ENCODE results near the gene POLR2C.
"Not testable (repeated sequence)": the region's sequence is repeated elsewhere in the genome, so short reads cannot be mapped to it uniquely, and the experiment has no call there.

The POLR2C gene

DNA sequence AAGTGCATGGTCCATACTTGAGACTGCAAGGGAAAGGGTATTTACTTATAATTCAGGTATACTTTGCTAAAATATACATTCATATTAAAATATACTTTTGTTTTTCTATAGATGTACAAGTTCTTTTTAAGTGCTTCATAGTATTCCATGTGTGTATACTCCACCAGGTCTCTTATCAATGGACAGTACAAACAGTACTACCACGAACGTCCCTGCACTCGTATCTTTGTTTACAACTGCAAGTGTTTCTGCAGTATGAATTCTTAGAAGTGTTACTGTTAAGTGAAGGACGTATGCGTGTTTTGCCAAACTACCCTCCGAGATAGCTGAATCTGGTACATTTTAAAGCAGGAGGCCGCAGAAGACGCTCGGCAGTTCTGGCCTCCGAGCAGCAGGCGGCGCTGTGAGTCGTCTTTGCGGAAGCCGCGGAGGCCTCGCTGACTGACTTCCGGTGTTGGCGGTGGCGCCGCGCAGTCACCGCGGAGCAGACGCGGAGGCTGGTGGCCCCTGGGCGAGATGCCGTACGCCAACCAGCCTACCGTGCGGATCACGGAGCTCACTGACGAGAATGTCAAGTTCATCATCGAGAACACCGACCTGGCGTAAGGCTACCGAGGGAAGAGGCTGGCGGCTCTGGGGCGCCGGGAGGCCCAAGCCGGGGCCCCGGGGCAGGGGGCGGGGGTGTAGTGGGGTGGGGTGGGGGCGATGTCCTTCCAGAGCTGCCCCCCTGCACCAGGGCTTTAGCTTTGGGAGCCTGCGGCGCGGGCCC is at the start of gene POLR2C:
POLR2C (plus strand) TSS at position 471 of the 769 bp plus-strand sequence; CDS start at position 517, 46 bp downstream.
- FAIRE-seq: peak; percentile 54

- no peak for FAIRE-seq
Observed at GRCh38 chr16:57413301-57413730, 49.2 kb upstream of the POLR2C start.

DNA sequence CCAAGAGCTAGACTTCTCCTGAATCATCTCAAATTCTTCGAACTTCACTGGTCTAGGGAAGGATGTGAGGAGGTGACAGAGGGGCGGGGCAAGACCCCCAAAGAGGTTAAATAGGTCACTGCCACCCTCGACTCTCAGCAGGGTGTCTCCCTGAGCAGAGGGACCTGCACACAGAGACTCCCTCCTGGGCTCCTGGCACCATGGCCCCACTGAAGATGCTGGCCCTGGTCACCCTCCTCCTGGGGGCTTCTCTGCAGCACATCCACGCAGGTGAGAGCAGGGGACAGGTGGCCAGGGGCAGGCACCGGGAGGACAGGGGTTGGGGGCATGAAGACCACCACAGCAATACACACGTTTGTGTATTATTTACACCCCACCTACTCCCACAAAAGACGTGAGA is 48.7 kb upstream of the POLR2C start:
- FAIRE-seq: no peak

DNA sequence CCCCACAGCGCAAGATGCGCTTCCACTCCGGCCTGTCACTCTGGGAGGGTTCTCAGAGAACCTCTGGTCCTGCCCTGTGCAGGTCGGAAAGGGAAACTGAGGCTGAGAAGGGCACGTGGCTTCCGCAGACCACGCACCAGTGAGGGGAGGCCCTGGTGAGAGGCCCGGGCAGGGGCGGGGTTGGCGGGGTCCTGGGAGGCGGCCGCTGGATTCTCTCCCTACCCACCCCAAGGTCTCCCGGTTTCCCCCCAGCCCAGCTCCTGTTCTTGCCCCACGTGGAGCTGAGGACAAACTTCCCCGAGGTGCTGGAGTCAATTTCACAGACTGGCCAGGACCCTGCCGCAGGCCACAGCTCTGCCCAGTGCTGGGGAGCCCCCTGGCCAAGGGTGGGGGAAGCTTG is 46.4 kb upstream of the POLR2C start:
- no peak for FAIRE-seq

- no peak for FAIRE-seq
Observed at GRCh38 chr16:57419506-57419905, 43.0 kb upstream of the POLR2C start.

GRCh38 chr16:57422026-57422944 is 40.2 kb upstream of the POLR2C start:
- no peak for FAIRE-seq

GRCh38 chr16:57423152-57423551 is 39.3 kb upstream of the POLR2C start:
- FAIRE-seq: no peak

DNA sequence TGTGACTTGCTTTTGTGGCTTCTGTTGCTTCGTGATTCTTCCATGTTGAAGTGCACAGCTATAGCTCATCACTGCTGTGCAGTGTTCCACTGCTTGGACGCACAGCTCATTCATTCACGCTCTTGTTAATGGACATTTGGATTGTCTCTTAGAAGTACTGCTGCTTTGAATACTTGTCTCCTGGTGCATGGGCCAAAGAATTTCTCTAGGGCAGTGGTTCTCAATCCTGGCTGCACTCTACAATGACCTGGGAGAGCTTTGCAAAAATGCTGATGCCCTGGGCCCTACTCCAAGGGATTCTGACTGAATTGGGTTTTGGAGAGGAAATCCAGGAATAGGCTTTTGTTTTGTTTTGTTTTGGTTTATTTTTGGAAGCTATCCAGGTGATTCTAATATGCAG is 37.9 kb upstream of the POLR2C start:
- FAIRE-seq: no peak

GRCh38 chr16:57426356-57426755 is 36.1 kb upstream of the POLR2C start:
- no peak for FAIRE-seq

DNA sequence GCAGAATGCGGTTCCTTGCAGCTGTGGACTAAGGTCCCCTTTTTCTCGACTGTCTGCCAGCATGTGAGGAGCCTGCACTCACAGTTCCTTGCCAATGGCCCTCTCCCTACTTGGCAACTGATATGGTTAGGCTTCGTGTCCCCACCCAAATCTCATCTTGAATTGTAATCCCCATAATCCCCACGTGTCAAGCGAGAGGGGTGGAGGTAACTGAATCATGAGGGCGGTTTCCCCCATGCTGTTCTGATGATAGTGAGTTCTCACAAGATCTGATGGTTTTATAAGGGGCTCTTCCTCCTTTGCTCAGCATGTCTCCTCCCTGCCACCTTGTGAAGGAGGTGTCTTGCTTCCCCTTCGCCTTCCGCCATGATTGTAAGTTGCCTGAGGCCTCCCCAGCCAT is 35.2 kb upstream of the POLR2C start:
- FAIRE-seq: no peak

DNA sequence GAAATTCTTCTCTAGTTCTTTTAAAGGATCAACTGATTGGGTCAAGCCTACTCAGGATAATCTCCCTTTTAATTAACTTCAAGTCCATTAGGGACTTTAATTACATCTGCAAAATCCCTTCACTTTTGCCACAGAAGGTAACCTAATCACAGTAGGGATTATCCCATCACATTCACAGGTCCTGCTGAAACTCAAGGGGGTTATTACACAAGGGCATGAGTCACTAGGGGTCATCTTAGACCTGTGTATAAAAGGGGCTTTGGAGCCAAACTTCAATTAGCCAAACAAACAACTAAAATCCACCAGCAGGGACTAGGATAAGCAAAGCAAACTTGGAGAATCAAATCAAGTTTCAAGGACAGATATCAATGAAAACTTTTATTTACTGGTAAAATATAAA is 34.7 kb upstream of the POLR2C start:
- FAIRE-seq: no peak

- FAIRE-seq: no peak
Observed at GRCh38 chr16:57430955-57431354, 31.5 kb upstream of the POLR2C start.

GRCh38 chr16:57432505-57432904 is 30.0 kb upstream of the POLR2C start:
- FAIRE-seq: no peak

GRCh38 chr16:57432989-57433388 is 29.5 kb upstream of the POLR2C start:
- FAIRE-seq: no peak

- FAIRE-seq: no peak
Observed at GRCh38 chr16:57434003-57434402, 28.5 kb upstream of the POLR2C start.

- no peak for FAIRE-seq
Observed at GRCh38 chr16:57435838-57436237, 26.6 kb upstream of the POLR2C start.

DNA sequence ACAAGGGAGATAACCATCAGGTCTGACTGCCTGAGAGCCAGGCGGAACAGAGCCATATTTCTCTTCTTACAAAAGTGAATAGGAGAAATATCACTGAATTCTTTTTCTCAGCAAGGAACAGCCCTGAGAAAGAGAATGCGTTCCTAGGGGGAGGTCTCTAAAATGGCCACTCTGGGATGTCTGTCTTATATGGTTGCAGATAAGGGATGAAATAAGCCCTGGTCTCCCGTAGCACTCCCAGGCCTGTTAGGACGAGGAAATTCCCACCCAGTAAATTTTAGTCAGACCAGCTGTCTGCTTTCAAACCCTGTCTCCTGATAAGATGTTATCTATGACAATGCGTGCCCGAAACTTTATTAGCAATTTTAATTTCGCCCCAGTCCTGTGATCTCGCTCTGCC is 22.5 kb upstream of the POLR2C start:
- not testable (repeated sequence) for FAIRE-seq

DNA sequence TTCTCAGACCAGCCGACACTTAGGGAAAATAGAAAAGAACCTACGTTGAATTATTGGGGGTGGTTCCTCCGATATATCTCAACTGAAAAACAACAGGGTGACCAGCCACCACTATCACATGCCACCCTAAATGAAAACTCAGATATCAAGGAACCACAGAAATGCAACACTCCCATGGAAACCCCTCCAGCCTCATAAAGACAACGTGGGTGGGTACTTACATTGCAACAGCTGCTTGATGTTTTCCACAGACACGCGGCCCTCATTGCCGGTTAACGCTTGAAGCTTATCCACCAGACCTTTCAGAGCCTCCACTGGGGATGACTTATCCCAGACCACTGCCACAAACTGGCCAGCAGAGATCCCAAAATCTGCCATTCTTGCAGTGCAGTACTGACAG is 21.9 kb upstream of the POLR2C start:
- not testable (repeated sequence) for FAIRE-seq

DNA sequence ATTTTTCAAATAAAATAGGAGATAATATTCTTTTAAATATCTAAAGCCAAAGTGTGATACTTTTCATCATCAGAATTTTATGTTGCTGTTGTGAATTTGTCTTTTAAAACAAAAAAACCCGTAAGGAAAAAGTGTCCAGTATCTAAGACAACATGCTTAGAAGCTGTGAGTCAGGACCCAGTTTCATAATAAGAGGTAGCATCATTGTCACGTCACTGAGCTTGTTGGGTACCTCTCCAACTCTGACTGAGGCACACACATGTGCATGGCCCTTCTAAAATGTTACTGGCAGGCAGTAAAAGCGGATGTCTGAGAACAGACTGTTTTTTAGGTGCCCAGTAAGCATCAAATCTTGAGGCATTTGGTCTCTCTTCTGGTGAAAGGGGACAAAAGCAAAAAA is 17.8 kb upstream of the POLR2C start:
- no peak for FAIRE-seq

- FAIRE-seq: no peak
Observed at GRCh38 chr16:57445510-57445909, 17.0 kb upstream of the POLR2C start.

DNA sequence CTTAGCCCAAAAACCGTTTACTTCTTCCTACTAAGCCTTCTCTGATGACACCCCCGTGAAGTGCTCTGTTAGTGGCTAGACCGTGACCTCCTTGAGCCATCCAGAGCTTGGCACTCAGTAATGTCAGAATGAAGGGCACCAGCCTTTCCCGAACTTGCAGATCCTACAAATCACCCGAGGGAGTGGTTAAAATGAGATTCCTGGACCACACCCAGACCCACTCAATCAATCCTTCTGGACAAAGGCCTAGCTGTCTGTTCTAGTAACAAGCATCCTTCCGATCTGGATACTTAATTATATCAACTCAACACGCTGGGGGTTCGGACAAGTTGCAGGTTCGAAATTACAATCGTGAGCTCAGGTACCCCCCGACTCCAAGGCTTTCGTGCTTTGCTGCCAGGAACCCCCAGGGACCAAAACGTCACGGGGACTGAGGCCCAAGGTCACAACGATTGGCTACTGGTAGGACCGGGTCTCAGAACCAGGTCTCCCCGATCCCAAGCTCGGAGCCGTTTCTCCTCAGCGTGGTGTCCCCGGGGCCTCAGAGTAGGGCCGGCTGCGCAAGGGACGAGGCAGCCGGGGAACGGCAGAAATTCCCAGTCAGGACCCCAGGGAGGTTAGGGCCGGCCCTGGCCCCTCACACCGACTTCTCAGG is 15.8 kb upstream of the POLR2C start:
- no peak for FAIRE-seq

DNA sequence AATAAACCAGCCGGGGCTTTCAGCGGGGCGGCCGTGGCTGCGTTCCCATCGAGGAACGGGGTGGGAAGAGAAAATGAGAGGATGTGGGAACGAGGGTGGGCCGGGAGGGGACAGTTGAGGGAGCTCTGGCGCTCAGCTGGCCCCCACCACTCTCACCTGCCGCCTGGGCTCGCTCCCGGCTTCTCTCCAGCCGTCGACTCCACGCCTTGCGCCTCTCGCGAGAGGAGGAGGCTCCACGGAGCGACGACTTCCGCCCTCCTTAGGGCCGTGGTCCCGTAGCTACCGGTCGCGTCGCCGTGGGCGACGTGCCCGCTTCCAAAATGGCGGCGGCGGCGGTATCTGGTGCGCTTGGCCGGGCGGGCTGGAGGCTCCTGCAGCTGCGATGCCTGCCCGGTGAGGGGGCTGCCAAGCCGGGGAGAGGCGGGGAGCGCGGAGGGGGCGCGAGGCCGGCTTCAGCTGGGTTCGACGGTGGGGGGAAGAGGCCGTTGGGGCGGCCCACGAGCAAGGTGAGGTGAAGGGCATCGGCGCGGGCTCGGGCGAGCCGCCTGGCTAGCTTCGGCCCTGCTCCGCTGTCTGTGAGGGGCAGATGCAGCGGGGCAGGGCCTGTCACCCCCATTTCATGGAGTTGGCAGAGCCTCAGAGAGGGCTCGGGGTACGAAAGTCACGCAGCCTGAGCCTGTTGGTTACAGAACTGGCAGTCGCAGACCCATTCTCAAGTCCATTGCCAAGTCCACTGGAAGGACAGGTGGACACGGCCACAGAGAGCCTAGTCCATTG is 15.1 kb upstream of the POLR2C start, which contains the start of the genes CIAPIN1 and COQ9:
CIAPIN1 (minus strand) TSS at position 200 of the 777 bp plus-strand sequence. CDS start 6,457 bp downstream, outside the sequence.
COQ9 (plus strand) TSS at position 294 of the 777 bp plus-strand sequence; CDS start at position 321, 27 bp downstream.
- peak; percentile 55 for FAIRE-seq
